ENCODE measurements around the gene ZFPL1.
A peak's percentile ranks its signal among the peaks of the same experiment; 100 is the strongest.

ZFPL1 gene

DNA sequence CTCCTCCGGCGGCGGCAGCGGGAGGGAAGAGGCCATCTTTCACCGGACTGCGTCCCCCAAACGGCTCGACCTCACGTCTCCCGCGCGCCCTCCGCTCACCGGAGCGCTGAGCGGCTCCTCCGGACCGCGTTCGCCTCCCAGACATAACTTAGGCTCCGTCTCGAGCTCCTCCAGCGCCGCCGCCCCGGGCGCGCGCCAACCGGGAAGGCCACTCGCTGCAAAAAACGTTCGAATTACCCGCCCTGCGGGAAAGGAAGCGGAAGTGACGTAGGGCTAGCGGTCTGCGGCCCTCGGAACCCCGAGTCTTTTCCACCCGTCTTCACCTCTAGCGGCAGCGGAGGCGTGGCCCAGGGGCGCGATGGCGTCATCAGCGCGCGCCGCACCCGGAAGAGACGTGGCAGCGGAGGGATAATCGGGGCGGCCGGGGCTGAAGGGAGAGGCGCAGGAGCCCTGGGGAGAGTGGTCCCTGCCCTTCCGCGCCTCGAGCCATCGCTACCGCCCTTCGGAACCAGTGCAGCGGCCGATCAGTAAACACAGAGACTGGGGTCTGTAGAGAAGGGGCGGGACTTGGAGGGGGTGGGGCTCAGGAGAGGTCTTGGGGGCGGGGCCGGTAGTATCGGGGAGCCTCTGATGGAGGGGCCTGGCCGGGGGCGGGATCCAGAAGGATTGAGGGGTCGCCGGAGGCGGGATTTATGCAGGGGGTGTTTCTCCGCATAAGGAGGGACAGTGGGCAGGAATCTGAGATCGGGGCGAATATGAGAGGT is at the start of gene ZFPL1, which contains the start of gene CDCA5:
ZFPL1 (plus strand) TSS at position 389 of the 764 bp plus-strand sequence. CDS start 477 bp downstream, outside the sequence.
CDCA5 (minus strand) TSS at position 207 of the 764 bp plus-strand sequence; CDS start at position 145, 62 bp downstream.
- peak; percentile 97 to 98 for DNase-seq

DNA sequence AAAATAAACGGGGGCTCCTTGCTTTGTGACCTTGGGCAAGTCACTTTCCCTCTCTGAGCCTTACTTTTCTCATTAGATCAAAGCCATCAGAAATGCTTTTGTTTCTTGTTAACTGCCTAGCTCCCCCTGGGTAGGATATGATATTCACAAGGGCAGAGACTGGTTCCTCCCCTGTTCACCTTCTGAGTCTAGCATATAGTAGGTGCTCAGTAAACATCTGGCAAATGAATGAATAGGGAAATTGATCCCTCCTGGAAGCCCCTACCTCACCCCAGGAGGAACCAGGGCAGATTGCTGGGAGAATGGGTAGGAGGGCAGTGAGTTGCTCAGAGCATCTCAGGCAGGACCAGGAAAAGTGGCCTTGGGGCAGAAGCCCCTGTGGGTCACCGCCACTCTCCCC is 49.6 kb upstream of the ZFPL1 start:
- no peak for DNase-seq

DNA sequence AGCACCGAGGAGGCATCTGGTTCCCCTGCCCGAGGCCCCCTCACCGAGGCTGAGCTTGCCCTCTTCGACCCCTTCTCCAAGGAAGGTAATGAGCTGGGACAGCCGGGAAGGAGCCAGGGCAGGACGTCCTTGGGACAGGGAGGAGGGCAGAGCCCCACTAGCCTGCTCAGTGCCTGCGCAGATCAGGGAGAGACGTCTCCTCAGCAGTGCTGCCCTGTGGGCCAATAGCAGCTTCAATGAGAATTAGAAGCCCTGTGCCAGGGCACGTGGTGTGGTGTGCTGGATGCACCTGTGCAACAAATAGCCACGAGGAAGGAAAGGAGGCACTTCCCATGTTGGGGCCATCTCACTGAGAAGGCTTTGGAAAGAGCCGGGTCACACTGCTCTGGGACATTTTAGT is 48.4 kb upstream of the ZFPL1 start:
- no peak for DNase-seq

DNA sequence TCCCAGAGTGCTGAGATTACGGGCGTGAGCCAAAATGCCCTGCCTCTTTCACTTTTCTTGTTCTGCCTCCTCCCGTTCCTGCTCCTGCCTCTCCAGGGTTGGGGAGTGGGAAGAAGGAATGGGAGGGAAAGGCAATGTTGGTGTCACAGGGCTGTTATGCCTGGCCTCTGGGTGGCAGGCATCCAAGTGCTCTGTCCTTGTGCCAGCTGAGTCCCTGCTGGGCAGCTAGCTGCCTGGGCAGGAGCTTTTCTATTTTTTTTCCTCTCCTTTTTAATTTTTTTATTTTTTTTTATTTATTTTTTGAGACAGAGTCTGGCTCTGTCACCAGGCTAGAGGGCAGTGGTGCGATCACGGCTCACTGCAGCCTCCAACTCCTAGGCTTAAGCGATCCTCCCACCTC is 47.1 kb upstream of the ZFPL1 start:
- DNase-seq, result no peak

DNA sequence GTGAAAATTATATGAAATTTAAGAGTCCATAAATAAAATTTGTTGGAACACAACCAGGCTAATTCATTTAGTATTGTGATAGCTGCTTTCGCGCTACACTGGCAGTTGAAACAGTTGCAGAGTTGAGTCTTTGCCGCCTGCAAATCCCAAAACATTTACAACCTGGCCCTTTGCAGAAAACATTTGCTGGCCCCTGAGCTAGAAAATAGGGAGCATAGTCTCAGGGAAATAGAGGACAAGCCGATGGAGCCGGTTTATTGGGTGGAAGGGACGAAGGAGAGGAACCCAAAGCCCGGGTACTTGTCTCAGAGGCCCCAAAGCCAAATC is 43.5 kb upstream of the ZFPL1 start:
- no peak for DNase-seq

DNA sequence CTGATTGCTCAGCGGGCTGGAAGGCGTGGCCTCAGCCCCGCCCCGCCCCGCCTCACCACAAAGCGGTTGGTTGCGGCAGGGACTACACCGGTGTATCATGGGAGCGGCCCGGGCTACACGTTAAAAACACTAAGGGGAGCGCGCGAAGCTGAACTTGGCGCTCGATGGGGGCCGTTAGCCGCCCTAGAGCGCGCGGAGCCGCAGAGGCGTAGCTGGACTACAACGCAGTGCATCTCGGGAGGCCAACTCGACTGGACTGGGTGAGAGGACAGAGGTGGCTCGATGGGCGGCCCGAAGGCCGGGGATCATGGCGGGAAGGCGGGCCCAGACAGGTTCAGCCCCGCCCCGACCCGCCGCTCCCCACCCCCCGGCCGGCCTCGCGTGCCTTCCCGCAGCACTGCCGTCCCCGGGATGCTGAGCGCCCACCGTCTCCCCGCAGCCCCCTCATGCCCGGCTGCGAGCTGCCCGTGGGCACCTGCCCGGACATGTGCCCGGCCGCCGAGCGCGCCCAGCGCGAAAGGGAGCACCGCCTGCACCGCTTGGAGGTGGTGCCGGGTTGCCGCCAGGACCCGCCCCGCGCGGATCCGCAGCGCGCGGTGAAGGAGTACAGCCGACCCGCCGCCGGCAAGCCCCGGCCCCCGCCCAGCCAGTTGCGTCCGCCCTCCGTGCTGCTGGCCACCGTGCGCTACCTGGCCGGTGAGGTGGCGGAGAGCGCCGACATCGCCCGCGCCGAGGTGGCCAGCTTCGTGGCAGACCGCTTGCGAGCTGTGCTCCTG is 43.0 kb upstream of the ZFPL1 start, which contains the start of gene SAC3D1:
SAC3D1 (plus strand) TSS at position 364 of the 776 bp plus-strand sequence; CDS start at position 447, 83 bp downstream.
- DNase-seq, result peak; percentile 93 to 94

DNA sequence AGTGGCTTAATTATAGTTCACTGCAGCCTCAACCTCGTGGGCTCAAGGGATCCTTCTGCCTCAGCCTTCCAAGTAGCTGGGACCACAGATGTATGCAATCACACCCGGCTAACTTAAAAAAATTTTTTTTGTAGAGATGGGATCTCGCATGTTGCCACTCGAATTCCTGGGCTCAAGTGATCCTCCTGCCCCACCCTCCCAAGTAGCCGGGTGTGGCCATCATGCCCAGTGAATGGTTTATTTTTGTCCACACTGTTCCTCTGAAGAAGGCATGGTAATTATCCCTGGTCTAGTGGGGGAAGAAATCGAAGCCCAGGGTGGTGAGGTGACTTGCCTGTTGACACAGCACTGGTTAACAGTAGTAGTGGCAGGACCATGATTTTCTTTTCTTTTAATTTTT is 41.1 kb upstream of the ZFPL1 start:
- DNase-seq, result no peak

DNA sequence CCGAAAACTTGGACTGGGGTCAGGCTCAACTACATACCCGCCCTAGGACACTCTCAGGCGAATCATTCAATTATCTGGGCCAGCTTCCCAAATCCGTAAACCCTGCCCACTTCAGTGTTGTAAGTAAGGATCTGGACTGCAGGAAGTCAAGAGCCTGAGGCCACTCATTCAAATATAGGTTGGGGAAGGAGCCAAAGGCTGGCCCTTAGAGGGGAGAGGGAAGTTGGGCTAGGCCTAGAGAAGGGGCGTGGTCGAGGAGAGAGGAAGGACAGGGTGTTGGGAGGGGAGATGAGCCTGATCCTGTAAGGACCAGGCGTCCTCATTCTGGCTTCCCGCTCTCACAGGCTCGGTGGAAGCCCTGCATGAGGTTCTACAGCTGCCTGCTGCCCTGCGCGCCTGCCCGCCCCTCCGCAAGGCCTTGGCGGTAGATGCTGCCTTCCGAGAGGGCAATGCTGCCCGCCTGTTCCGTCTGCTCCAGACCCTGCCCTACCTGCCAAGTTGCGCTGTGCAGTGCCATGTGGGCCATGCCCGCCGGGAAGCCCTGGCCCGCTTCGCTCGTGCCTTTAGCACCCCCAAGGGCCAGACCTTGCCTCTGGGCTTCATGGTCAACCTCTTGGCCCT is 40.0 kb upstream of the ZFPL1 start:
- DNase-seq, result no peak

DNA sequence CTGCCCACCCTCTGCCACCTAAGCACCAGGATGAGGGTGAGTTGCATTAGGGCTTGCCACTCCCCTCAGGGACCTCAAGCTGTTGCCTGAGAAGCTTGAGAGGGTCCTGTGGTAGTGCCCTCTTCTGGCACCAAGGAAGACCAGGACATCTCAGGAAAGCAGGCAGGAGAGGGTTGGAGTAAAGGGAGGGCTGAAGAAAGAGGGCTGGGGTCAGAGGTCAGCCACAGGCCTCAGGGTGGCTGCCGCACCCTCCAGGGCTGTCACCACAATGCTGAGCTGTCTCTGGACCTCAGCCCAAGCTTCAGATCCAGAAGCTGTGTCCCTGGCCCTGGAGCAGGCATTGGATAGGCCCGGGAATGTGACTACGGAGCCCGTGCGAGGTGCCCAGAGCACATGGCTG is 39.0 kb upstream of the ZFPL1 start:
- no peak for DNase-seq

DNA sequence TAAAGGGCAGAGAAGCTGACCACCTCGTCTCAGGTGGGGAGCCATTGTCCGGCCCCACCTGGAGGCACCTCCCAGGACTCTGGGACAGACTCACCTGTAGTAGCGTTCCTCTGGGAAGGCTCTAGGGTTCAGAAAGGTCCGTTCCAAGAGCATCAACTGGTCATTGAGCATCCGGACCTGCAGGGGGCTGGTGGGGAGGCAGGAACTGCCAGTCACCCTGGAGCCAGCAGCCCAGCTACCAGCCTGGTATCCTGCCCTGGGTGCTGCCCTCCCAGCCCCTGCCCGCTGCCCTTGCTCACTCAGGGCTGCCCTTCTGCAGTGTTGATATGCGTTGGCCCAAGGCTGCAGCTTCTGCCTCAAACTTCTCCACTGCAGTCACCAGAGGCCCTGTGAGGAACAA is 38.3 kb upstream of the ZFPL1 start:
- DNase-seq, result no peak

DNA sequence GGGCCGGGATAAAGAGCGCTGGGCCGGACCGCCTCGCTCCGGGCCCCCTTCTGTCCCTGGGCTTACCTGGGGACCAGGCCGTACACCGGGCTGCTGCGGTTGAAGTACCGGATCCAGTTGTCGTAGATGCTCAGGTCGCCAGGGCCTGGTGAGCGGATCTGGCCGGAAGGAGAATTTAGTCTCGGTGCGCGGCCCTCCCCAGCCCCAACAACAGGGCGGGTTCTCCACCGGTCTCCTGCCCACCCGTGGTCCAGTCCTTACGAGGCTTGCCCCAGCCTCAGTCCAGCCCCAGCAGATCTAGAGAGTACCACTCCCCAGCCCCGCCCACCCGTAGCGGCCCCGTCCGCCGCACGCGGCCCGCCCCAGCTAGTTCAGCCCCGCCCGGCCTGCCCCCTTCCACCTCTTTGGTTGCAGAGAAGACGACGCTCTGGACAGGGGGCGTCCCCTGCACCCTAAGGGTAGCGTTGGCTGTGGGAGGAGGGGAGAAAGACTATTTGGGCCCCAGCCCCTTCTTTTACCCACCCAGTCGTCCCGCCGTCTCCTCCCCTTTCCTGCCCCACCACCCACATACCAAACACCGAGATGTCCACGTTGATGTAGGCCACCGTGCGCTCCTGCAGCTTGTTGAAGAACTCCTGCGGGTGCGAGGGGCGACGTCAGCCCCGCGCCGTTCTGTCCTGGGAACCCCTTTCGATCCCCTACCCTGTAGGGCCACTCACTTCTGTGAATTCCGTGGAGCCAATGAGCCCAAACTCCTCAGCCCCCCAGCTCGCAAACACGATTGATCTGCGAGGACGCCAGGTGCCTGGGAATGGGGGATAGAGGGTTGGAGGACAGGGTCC is 36.2 kb upstream of the ZFPL1 start:
- DNase-seq, result peak; percentile 38 to 50

DNA sequence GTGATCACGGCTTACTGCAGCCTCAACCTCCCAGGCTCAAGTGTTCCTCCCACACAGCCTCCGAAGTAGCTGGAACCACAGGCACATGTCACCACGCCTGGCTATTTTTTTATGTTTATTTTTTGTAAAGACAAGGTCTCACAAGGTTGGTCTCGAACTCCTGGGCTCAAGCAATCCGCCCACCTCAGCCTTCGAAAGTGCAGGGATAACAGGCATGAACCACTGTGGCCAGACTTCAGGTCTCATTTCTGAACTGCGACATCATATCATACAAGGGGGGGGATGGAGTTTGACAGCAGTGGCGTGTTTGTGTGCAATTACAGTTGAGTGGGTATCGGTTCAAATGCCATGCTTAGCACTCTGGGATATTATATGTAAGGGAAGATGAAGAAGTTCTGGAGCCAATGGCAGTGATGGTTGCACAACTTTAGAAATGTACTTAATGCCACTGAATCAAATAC is 32.6 kb upstream of the ZFPL1 start:
- peak in 1 of 2 experiments; percentile 34 for DNase-seq

DNA sequence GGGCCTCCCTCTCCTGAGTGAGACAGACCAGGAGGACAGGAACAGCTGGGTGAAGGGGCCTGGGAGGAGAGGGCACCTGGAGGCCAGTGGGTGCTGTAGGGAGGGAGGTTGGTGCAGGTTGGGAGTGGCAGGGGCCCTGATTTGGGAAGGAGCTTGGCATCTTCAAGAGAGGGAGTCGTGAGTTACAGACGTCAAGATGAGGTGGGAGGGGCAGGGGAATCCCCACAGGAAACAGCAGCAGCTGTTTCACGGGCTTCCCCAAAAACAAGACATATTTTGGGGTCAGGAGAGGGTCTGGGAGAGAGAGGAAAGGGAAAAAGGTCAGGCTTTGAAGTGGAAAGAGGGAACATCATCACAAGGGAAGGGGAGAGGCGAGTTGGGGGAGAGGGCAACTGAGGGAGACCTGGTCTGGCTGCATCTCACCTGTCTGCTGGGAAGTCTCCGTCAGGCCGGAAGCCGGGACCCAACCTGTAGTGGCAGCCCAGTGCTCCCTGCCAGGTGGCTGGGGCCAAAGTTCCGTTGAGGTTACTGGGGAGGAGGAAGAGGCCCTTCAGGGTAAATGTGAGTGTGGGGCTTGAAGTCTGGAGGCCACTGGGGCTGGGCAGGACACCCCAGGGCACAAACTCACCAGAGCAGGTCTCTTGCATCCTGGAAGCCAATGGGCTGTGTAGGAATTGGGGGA is 30.1 kb upstream of the ZFPL1 start:
- no peak for DNase-seq

DNA sequence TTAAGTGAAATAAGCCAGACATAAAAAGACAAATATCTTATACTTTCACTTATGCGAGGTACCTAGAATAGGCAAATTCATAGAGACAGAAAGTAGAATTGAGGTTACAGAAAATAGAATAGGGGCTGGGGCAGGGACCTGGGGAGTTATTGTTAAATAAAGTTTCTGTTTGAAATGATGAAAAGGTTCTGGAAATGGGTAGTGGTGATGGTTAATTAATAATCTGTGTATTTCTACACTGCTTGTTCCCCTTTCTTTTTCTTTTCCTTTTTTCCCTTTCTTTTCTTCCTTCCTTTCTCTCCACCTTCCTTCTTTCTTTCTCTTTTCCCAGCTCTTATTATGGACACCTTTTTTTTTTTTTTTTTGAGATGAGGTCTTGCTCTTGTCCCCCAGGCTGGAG is 28.5 kb upstream of the ZFPL1 start:
- DNase-seq, result no peak

DNA sequence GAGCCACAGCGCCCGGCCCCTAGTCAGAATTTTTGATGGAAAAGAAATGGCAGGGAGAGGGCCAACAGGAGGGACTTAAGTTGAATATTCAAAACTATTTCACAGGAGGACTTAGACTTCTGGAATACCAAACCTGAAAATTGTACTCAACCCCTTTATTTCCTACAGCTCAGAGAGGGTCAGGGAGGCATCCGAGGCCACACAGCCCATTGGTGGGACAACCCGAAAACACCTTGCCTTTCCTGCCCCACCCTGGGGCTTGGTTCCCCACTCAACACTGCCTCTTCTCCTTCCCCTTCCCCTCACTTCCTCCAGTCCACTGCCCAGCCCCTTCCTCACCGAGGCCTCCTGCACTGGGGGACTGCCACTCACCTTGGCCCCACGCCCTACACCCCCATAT is 27.0 kb upstream of the ZFPL1 start:
- DNase-seq, result no peak

DNA sequence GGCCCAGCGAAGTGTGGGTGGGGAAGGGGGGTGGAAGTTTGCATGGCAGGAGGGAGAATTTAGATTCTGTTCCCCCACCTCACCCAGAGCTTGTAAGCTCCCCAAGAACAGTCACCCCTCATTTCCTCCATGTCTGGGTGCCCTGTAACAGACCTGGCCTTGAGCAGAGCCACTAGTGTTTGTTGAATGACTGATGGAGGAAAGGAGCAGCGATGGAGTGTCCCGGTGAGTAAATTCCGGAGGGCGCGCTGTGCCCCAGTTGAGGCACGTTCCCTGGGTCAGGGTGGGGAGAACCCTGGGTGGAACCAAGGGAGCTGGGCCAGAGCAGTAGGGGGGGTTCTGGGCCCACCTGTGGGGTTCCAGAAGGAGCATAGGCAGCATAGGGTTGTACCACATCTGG is 26.5 kb upstream of the ZFPL1 start:
- DNase-seq, result no peak

DNA sequence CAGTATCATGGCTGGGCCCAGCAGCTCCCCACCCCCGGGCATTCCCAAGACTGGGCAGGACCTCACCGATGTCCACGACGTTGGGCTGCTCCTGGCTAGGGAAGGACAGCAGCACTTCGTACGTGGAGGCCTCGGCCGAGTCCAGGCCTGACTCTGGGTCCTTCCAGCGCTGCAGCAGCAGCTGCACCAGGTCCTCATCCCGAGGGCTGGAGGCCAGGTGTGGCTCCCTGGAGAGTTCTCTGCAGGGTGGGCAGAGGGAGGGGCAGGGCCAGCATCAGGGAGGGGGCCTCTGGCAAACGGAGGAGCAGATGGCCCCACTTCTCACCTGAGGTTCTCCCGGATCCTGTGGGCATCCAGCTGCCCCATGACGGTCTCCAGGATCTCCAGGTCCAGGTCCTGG is 26.0 kb upstream of the ZFPL1 start:
- no peak for DNase-seq

DNA sequence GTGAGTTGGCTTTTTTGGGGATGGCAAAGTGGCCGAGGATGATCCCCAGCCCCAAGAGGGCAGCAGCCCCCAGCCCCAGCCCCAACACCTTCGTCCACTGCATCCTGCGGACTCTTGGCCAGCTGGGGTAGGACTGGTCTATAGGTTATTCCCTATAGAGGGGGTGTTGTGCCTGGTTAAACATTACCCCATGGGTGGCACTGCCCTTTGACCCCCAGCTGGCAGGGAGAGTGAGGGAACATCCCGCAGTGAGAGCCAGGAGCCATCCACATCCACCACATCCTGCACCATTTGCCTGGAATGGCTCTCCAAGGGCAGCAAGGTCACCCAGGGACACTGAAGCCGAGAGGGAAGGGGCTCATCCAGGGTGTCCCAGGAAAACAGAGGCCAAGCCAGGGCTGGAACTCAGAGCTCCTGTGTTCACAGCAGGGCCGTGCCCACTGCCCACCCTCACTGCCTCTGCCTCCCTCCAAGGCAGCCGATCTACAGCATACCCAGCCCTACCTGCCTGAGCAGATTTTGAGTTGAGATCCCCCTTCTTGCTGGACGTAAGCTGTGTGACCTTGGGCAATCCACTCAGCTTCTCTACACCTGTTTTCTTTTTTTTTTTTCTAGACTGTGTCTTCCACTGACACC is 25.5 kb upstream of the ZFPL1 start, which contains the start of gene NAALADL1:
NAALADL1 (minus strand) TSS at position 135 of the 636 bp plus-strand sequence; CDS start at position 103, 32 bp downstream.
- no peak for DNase-seq

DNA sequence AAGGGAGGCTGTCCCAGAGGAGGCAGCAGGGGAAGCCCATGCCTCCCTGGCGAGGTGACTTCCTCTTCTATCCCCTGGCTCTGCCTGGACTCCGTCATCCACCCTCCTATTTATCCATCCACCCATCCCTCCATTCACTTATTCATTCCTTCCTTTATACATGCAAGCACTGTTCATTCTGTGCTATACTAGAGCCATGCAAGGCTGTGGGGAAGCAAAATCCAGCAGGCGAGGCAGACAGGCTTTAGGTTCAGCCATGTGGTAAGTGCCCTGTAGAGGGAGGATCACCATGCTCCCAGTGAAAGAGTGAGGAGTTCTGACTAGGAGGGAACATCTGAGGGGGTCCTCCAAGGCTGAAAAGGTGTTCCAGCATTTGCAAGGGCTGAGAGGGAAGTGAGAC is 24.5 kb upstream of the ZFPL1 start:
- no peak for DNase-seq

DNA sequence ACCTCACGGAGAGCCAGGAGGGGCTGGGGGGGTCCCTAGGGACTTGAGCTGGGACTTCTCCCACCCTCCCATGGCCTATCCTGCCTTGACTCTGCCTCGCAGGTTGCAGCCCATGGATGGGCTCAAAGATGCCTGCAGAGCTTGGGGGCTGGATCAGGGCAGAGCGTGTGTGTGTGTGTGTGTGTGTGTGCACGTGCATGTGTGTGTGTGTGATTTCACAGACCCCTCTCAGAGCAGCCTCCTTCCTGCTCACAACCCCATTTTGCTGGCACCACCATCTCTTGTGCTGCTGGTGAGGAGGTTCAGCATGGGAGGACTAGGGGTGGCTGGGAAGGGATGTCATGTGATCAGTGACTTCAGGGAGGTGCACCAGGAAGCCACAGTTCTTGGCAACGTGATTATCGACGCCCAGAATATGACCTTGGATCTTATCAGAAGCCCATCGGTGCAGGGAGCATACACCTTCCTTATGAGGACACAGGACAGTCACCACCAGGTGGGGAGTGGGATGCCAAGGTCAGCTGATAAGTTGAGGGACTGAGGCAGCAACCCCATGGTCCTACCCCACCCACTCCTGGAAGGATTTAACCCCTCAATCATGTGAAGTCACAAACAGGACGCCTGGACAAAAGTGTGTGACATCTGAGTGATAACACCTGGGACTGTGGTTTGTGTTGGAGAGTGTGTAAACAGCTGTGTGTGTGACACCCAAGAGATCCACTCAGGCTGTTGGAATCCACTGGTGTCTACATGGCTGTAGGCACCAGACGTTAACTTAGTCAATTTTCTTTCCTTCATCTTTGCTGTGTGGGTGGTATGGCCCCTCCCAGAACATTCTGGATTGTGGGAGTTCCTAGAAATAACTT is 23.8 kb upstream of the ZFPL1 start:
- DNase-seq, result no peak

Measured in activated T-cell treated with anti-CD3 and anti-CD28 coated beads, Interleukin-2, amount 50 U/mL, for 48 hours (primary cell).